ENCODE measurements around the gene SLC39A10.

SLC39A10 gene

GRCh38 chr2:195657634-195658540 lies 861 bp downstream of the SLC39A10 start:
- TF ChIP-seq CTCF (IDR thresholded peaks at IDR 0.05; ENCODE audit: low read depth, low read length), result no peak
- no peaks in the 10 kb centered on the region for H3K9me3 ChIP-seq
- H3K27me3 ChIP-seq, result no peaks in the 10 kb centered on the region
- peak overlapping the region; percentile 83 for H3K4me3 ChIP-seq (ENCODE audit: low read depth, low read length)
- peaks cover 11% of the 10 kb centered on the region for H3K36me3 ChIP-seq
- peak; percentile 82 for DNase-seq
- H3K4me1 ChIP-seq, result peaks cover 7% of the 10 kb centered on the region

GRCh38 chr2:195658541-195658890 lies 1.5 kb downstream of the SLC39A10 start:
- DNase-seq, result peak; percentile 42
- no peaks in the 10 kb centered on the region for H3K27me3 ChIP-seq
- peaks cover 11% of the 10 kb centered on the region for H3K36me3 ChIP-seq
- H3K4me3 ChIP-seq (ENCODE audit: low read depth, low read length), result peak overlapping the region; percentile 83
- no peak for TF ChIP-seq CTCF (IDR thresholded peaks at IDR 0.05; ENCODE audit: low read depth, low read length)
- peaks cover 7% of the 10 kb centered on the region for H3K4me1 ChIP-seq
- no peaks in the 10 kb centered on the region for H3K9me3 ChIP-seq

- Histone ChIP-seq H3K27me3 (no peaks in the 10 kb centered on the region), H3K9me3 (no peaks in the 10 kb centered on the region), H3K36me3 (peaks cover 11% of the 10 kb centered on the region), H3K4me1 (peaks cover 7% of the 10 kb centered on the region), H3K4me3 (ENCODE audit: low read depth, low read length) (peak overlapping the region; percentile 83)
- no peak for DNase-seq
- TF ChIP-seq CTCF (IDR thresholded peaks at IDR 0.05; ENCODE audit: low read depth, low read length), result no peak
These were observed 2.1 kb downstream of the SLC39A10 start for GRCh38 chr2:195659114-195659513.

- Histone ChIP-seq H3K27me3 (no peaks in the 10 kb centered on the region), H3K9me3 (no peaks in the 10 kb centered on the region), H3K4me1 (peaks cover 7% of the 10 kb centered on the region), H3K4me3 (ENCODE audit: low read depth, low read length) (peak overlapping the region; percentile 83), H3K36me3 (peaks cover 11% of the 10 kb centered on the region)
- peak; percentile 87 for TF ChIP-seq CTCF (IDR thresholded peaks at IDR 0.05; ENCODE audit: low read depth, low read length)
- DNase-seq, result peak; percentile 83
These were observed 3.2 kb downstream of the SLC39A10 start for GRCh38 chr2:195659982-195660890.

- TF ChIP-seq CTCF (IDR thresholded peaks at IDR 0.05; ENCODE audit: low read depth, low read length), result no peak
- no peaks in the 10 kb centered on the region for H3K27me3 ChIP-seq
- no peak overlapping the region for H3K4me3 ChIP-seq (ENCODE audit: low read depth, low read length)
- no peak for DNase-seq
- peaks cover 9% of the 10 kb centered on the region for H3K4me1 ChIP-seq
- H3K9me3 ChIP-seq, result no peaks in the 10 kb centered on the region
- H3K36me3 ChIP-seq, result peaks cover 11% of the 10 kb centered on the region
These were observed 5.1 kb downstream of the SLC39A10 start for GRCh38 chr2:195662138-195662537.
